H1 (cell line): ENCODE results near the gene ETS1. TPM values are rescaled to one million over a fixed set of nuclear protein-coding genes. Genes with fewer than 3 reads are reported as not detected.

ENCODE experiments used
- CTCF ChIA-PET: fragments of 300-600 bp; sonication (Branson Sonifier 250); formaldehyde crosslinking; loops from one replicate; lab custom pipeline; 2021; ENCODE audit not compliant: partially characterized antibody; lab: Charles Lee
- POLR2A ChIA-PET: fragments of 300-600 bp; sonication (Branson Sonifier 250); formaldehyde crosslinking; loops from one replicate; lab custom pipeline; 2021; ENCODE audit warnings: inconsistent platforms; ENCODE audit not compliant: partially characterized antibody; lab: Charles Lee
- DNase-seq, 2 experiments: peaks; one replicate each; pipeline versions ENCODE4 v3.0.0 to v3.0.0-alpha.2; 2010 to 2022; ENCODE audit warnings: low spot score in 2 of 2, low read depth in 1 of 2, mixed read lengths in 1 of 2
- FAIRE-seq: peaks from 2 replicates; lab custom pipeline; 2011; peaks lifted over from hg19 to GRCh38; lab: Jason Lieb, UNC
- H2AFZ ChIP-seq: 2 replicates; pipeline ENCODE4 v1.8.1; 2012; ENCODE audit warnings: low read length, inconsistent platforms
- H2AK5ac ChIP-seq: 2 replicates; pipeline ENCODE4 v1.6.1; 2013; ENCODE audit warnings: low read depth, low read length
- H2BK120ac ChIP-seq: replicated peaks from 2 replicates; pipeline ENCODE3; 2013; ENCODE audit warnings: low read depth, low read length, inconsistent platforms
- H2BK12ac ChIP-seq: 2 replicates; pipeline ENCODE4 v1.6.1; 2013; ENCODE audit warnings: low read depth, low read length
- H2BK15ac ChIP-seq: 2 replicates; pipeline ENCODE4 v1.6.1; 2013; ENCODE audit warnings: low read length
- H2BK20ac ChIP-seq: 2 replicates; pipeline ENCODE4 v1.6.1; 2013; ENCODE audit warnings: low read length
- H2BK5ac ChIP-seq: 2 replicates; pipeline ENCODE4 v1.6.1; 2013; ENCODE audit warnings: low read depth, low read length
- H3K14ac ChIP-seq: 2 replicates; pipeline ENCODE4 v1.6.1; 2013; ENCODE audit warnings: inconsistent platforms; ENCODE audit not compliant: insufficient read length
- H3K18ac ChIP-seq: 2 replicates; pipeline ENCODE4 v1.6.1; 2013; ENCODE audit warnings: low read length; ENCODE audit errors: extremely low read depth
- H3K23ac ChIP-seq: 2 replicates; pipeline ENCODE4 v1.6.1; 2013; ENCODE audit warnings: inconsistent platforms; ENCODE audit not compliant: insufficient read length
- H3K23me2 ChIP-seq: 2 replicates; pipeline ENCODE4 v1.6.1; 2013; ENCODE audit warnings: low read depth, low read length
- H3K27ac ChIP-seq: 2 replicates; pipeline ENCODE4 v1.6.1; 2011; ENCODE audit warnings: low read depth, low read length, inconsistent platforms
- H3K27me3 ChIP-seq, 4 experiments: replicated peaks in 1 of 4; 1 replicate in 1 of 4; 2 replicates in 3 of 4; pipeline versions ENCODE4 v1.6.1 to v1.8.1; 2011 to 2013; ENCODE audit warnings: low read length in 3 of 4, mild to moderate bottlenecking in 3 of 4, inconsistent platforms in 2 of 4, mixed read lengths in 2 of 4, moderate library complexity in 1 of 4; ENCODE audit not compliant: control insufficient read depth in 3 of 4, insufficient read depth in 3 of 4; ENCODE audit errors: extremely low read depth in 1 of 4
- H3K36me3 ChIP-seq, 4 experiments: 2 replicates each; pipeline versions ENCODE4 v1.6.1 to v1.8.1; 2011 to 2013; ENCODE audit warnings: mild to moderate bottlenecking in 4 of 4, low read length in 3 of 4, moderate library complexity in 2 of 4, control low read depth in 1 of 4, inconsistent platforms in 1 of 4; ENCODE audit not compliant: insufficient read depth in 4 of 4, control insufficient read depth in 2 of 4
- H3K4ac ChIP-seq: replicated peaks from 2 replicates; pipeline ENCODE3; 2013; ENCODE audit warnings: low read length, low read depth, mixed read lengths, inconsistent platforms; ENCODE audit not compliant: insufficient read length
- H3K4me1 ChIP-seq, 4 experiments: replicated peaks in 1 of 4; 1 replicate in 1 of 4; 2 replicates in 3 of 4; pipeline versions ENCODE4 v1.6.1 to v1.8.1; 2011 to 2013; ENCODE audit warnings: low read length in 3 of 4, inconsistent platforms in 2 of 4, mixed read lengths in 1 of 4; ENCODE audit not compliant: insufficient read depth in 4 of 4, control insufficient read depth in 3 of 4
- H3K4me2 ChIP-seq, 2 experiments: 2 replicates each; pipeline versions ENCODE4 v1.6.1 to v1.8.1; 2011 to 2013; ENCODE audit warnings: low read depth in 2 of 2, low read length in 2 of 2, control low read depth in 1 of 2, inconsistent platforms in 1 of 2, mild to moderate bottlenecking in 1 of 2; ENCODE audit not compliant: insufficient read depth in 1 of 2
- H3K4me3 ChIP-seq, 4 experiments: fragments of 200-600, 300-600 bp in 1 of 4; sonication (generic), shearing (Covaris generic), sonication (Bioruptor Twin) in 1 of 4; 2 replicates each; pipeline versions ENCODE4 v1.5.1 to v1.8.1; 2011 to 2016; ENCODE audit warnings: low read length in 4 of 4, low read depth in 3 of 4, control low read depth in 2 of 4, inconsistent platforms in 2 of 4, mild to moderate bottlenecking in 2 of 4, mixed read lengths in 1 of 4, moderate library complexity in 1 of 4; ENCODE audit not compliant: insufficient read depth in 2 of 4; ENCODE audit errors: extremely low read depth in 1 of 4
- H3K56ac ChIP-seq: replicated peaks from 2 replicates; pipeline ENCODE3; 2013; ENCODE audit warnings: low read depth, mild to moderate bottlenecking, mixed read lengths, low read length, inconsistent platforms; ENCODE audit not compliant: insufficient read length
- H3K79me1 ChIP-seq: 2 replicates; pipeline ENCODE4 v1.6.1; 2013; ENCODE audit warnings: low read depth, low read length, control low read depth
- H3K79me2 ChIP-seq, 2 experiments: 2 replicates each; pipeline versions ENCODE4 v1.6.1 to v1.8.1; 2012 to 2013; ENCODE audit warnings: low read length in 2 of 2, mild to moderate bottlenecking in 2 of 2, inconsistent platforms in 1 of 2; ENCODE audit not compliant: insufficient read depth in 2 of 2, control insufficient read depth in 1 of 2
- H3K9ac ChIP-seq, 4 experiments: replicated peaks in 1 of 4; 1 replicate in 1 of 4; 2 replicates in 3 of 4; pipeline versions ENCODE4 v1.6.1 to v1.8.1; 2011 to 2013; ENCODE audit warnings: low read depth in 3 of 4, low read length in 3 of 4, control low read depth in 2 of 4, mild to moderate bottlenecking in 2 of 4, moderate library complexity in 2 of 4, inconsistent platforms in 1 of 4; ENCODE audit errors: extremely low read depth in 1 of 4
- H3K9me3 ChIP-seq, 2 experiments: 2 replicates each; pipeline versions ENCODE4 v1.6.1 to v1.8.1; 2012 to 2013; ENCODE audit warnings: mild to moderate bottlenecking in 2 of 2, moderate library complexity in 2 of 2, control low read depth in 1 of 2, inconsistent platforms in 1 of 2, low read depth in 1 of 2, low read length in 1 of 2, mixed read lengths in 1 of 2; ENCODE audit not compliant: insufficient read depth in 2 of 2
- H4K20me1 ChIP-seq, 2 experiments: replicated peaks in 1 of 2; 2 replicates each; pipeline versions ENCODE3 to v1.8.1; 2011 to 2013; ENCODE audit warnings: inconsistent platforms in 2 of 2, low read length in 2 of 2, mild to moderate bottlenecking in 1 of 2; ENCODE audit not compliant: insufficient read depth in 2 of 2, control insufficient read depth in 1 of 2
- H4K5ac ChIP-seq: 2 replicates; pipeline ENCODE4 v1.6.1; 2013; ENCODE audit warnings: low read length, low read depth, mixed read lengths, inconsistent platforms; ENCODE audit not compliant: insufficient read length
- H4K8ac ChIP-seq: 2 replicates; pipeline ENCODE4 v1.8.0; 2013; ENCODE audit warnings: mild to moderate bottlenecking, moderate library complexity, low read length, inconsistent platforms; ENCODE audit not compliant: insufficient read depth; ENCODE audit errors: extremely low read depth
- H4K91ac ChIP-seq: replicated peaks from 2 replicates; pipeline ENCODE3; 2013; ENCODE audit warnings: low read length, mixed read lengths, inconsistent platforms; ENCODE audit not compliant: insufficient read length
- CHD2 ChIP-seq: IDR thresholded peaks from 2 replicates; pipeline ENCODE4 v1.6.1; 2012; ENCODE audit warnings: low read length, improper control_type of control experiment
- GABPA ChIP-seq: IDR thresholded peaks from 2 replicates; pipeline ENCODE4 v1.6.1; 2011; ENCODE audit warnings: mild to moderate bottlenecking, low read length, moderate library complexity, borderline replicate concordance; ENCODE audit not compliant: insufficient read depth
- KDM4A ChIP-seq: IDR thresholded peaks from one replicate; pipeline ENCODE4 v1.7.1; 2012; ENCODE audit warnings: low read depth, mild to moderate bottlenecking, moderate library complexity, low read length, inconsistent platforms; ENCODE audit not compliant: severe bottlenecking
- ZNF274 ChIP-seq: IDR thresholded peaks from 2 replicates; pipeline ENCODE4 v1.7.0; 2012; ENCODE audit warnings: low read length, borderline replicate concordance; ENCODE audit errors: extremely low read depth
- WGBS, 2 experiments: shearing (Covaris generic) in 1 of 2; methylation state at CpG; one replicate each; pipeline versions ENCODE4 v1.1.6 to v1.1.7; 2013 to 2015; ENCODE audit warnings: low lambda C conversion rate in 2 of 2, mixed read lengths in 2 of 2, inconsistent platforms in 1 of 2, low coverage in 1 of 2, missing lambda C conversion rate in 1 of 2; ENCODE audit not compliant: insufficient replicate concordance in 2 of 2, insufficient coverage in 1 of 2, insufficient read length in 1 of 2; ENCODE audit errors: extremely low coverage in 1 of 2, missing lambda C conversion rate in 1 of 2; 5-methylcytosine and 5-hydroxymethylcytosine counted together
- polyA plus RNA-seq, 7 experiments: library from polyadenylated mRNA; depleted of rRNA in 3 of 7; stranded (reverse) in 5 of 7; unstranded in 2 of 7; fragments of >200 nt in 5 of 7; fragments of 200-250 nt in 2 of 7; gene quantifications; 1 replicate in 5 of 7; 2 replicates in 1 of 7; 4 replicates in 1 of 7; pipeline versions ENCODE4 v1.2.1 to v1.2.3, GENCODE V29; 2011 to 2013; ENCODE audit warnings: missing spikeins in 2 of 7, mixed read lengths in 2 of 7
- total RNA-seq: library from RNA; stranded (reverse); fragmentation: NEBNext Ultra II Directional; extraction: Animal tissue kit (Norgen Biotek cat#: 25700); gene quantifications from 2 replicates; pipeline ENCODE4 v1.2.1, GENCODE V29; 2021

Gene ETS1
- total and polyA plus RNA-seq, 2 of the 8 experiments (the other 6 are each of a cell fraction or from before 2014, with no cell fraction given), result 10.0 to 35.3 TPM

- Histone ChIP-seq H2BK20ac (no peak overlapping the region), H2BK15ac (no peak overlapping the region), H3K9ac (no peak overlapping the region), H3K4me3 (no peak overlapping the region), H3K79me1 (no peaks in the 10 kb centered on the region), H4K8ac (no peak overlapping the region), H3K4me2 (no peak overlapping the region), H3K23ac (no peak overlapping the region), H3K79me2 (no peaks in the 10 kb centered on the region), H3K27ac (no peak overlapping the region), H3K18ac (no peak overlapping the region), H4K5ac (no peak overlapping the region), H3K4me1 (peaks cover 0 to 3% (median 0%) of the 10 kb centered on the region in 4 experiments; a peak in 2 of 7 replicates), H3K56ac (no peak overlapping the region), H3K27me3 (no peaks in the 10 kb centered on the region), H3K9me3 (no peaks in the 10 kb centered on the region), H2BK5ac (no peak overlapping the region), H2BK120ac (no peak overlapping the region), H3K4ac (no peak overlapping the region), H2AK5ac (no peak overlapping the region), H2BK12ac (no peak overlapping the region), H3K23me2 (no peaks in the 10 kb centered on the region), H4K91ac (no peak overlapping the region), H3K14ac (no peak overlapping the region), H2AFZ (no peak overlapping the region), H3K36me3 (no peaks in the 10 kb centered on the region), H4K20me1 (no peaks in the 10 kb centered on the region)
- FAIRE-seq (no peak), DNase-seq (no peak)
- POLR2A ChIA-PET, result no interaction called here
- WGBS, 2 experiments, result 93% methylated on average over 3 of the region's 3 CpGs; no CpG with 5 or more reads in 1 of the 2 experiments
- TF ChIP-seq ZNF274 (no peak), KDM4A (no peak), CHD2 (no peak), GABPA (no peak)
- CTCF ChIA-PET, result interaction anchor here (2.2 to 7.5 kb wide), 2 partner anchors 71 to 73 kb away, joined by 7 to 102 read pairs; no protein-coding TSS in a partner anchor
Measured at GRCh38 chr11:128559496-128560103, 27.8 kb downstream of the ETS1 start.
